ENCODE data around the gene NUP98.

NUP98 gene

GRCh38 chr11:3723014-3723708 is 74.2 kb downstream of the NUP98 start:
- no peak for DNase-seq

- no peak for DNase-seq
Observed at GRCh38 chr11:3722100-3722499, 75.3 kb downstream of the NUP98 start.

GRCh38 chr11:3720997-3721396 is 76.4 kb downstream of the NUP98 start:
- no peak for DNase-seq

DNA sequence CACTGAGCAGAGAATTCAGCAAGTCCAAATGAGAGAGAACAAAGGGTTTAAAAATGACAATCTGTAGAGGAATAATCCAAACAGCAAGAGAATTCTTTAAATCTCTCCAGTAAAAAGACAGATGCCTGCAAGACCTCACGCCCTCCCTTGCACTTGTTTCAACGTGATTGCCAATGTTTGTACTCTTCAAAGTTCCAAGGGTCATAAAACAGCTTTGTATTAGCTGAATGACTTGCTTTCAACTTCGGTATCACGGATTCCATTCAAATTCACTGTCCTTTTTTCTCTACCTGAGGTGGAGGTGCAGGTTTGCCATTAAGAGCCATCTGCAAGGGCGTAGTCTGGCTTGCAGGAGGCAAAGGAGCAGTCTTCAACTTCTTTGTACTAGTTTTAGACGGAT is 85.1 kb downstream of the NUP98 start:
- no peak for DNase-seq

DNA sequence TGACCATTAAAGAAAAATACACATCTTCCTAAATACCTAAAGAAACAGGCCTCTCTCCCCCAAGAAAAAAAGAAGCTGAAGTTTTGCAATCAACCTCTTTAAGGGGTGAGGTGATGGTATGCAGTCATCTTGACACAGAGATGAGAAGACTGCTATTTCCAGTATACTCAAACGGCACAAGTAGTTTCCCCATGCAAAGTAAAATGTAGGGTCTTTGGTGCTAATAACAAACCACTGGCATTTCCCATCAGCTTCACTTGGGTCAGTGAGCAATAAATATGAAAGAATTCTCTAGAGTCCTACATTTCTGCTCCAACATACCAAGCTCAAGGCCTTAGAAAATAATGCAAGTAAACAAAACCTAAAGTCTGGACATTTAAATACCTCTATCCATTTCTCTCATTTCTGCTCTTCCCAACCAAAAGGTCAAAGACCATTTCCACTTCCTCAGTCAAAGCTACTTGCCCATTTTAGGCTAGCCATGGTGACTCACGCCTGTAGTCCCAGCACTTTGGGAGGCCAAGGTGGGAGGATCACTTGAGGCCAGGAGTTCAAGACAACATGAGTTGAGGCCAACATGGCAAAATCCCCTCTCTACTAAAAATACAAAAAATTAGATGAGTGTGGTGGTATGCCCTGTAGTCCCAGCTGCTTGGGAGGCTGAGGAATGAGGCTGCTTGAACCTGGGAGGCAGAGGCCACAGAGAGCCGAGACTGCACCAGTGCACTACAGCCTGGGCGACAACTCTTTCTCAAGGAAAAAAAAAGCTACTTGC is 86.7 kb downstream of the NUP98 start:
- DNase-seq: no peak

DNA sequence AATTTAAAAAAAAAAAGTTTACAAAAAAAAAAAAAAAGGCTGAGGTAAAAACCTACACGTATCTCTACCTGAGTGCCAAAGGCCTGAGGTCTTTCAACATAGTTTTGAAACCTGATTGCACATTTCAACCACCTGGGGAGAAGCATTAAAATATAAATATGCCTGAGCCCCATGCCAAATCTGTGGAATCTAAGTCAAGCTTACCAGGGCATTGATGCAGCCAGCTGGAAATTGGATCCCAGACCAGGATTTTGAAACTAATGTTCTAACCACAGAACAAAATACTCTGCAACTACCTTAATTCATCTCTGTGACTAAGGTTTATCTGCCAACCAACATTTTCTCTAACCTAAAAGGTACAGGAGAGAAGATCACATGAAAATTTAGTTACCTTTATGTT is 87.4 kb downstream of the NUP98 start:
- no peak for DNase-seq

GRCh38 chr11:3707176-3707575 is 90.2 kb downstream of the NUP98 start:
- no peak for DNase-seq

DNA sequence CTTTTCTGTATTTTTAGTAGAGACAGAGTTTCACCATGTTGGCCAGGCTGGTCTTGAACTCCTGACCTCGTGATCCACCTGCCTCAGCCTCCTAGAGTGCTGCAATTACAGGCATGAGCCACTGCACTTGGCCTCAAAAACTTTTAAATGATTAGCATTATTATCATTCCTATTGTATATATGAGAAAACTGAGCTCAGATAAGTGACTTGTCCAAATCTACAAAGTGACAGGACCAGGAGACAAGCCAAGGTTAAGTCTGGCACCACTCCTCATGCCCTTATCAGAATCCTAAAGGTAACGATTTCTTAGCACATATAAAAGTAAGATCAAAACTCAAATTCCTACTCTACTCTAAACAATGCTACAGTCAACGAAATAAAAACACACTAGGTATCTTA is 94.0 kb downstream of the NUP98 start:
- DNase-seq: no peak

GRCh38 chr11:3700910-3701309 is 96.4 kb downstream of the NUP98 start:
- DNase-seq: no peak

GRCh38 chr11:3700410-3700809 is 96.9 kb downstream of the NUP98 start:
- DNase-seq: no peak

DNA sequence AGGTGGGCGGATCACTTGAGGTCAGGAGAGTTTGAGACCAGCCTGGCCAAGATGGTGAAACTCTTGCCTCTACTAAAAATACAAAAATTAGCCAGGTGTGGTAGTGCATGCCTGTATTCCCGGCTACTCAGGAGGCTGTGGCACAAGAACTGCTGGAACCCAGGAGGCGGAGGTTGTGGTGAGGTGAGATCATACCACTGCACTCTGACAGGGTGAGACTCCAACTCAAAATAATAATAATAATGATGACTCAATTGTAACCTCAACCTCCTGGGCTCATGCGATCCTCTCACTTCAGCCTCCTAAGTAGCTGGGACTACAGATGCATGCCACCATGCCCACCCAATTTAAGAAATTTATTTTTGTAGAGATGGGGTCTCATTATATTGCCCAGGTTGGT is 110.6 kb downstream of the NUP98 start:
- DNase-seq: no peak

DNA sequence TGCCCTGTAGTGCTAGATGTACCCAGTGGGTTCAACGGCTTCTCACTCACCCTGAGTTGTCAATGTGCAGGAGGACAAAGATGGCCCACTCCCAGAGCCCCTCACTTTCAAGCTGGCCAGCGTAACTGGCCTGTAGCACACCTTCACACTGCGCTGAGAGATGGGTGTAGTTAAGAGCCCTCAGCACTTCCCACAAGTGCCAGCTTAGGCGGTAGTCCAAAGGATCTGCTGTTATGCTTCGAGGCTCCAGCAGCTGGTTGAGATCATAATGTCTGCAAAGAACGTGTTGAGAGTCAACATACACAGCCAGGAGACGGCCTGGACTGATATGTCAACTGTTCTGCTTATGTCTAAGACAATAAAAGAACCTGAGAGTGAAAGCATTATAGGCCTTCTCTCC is 111.4 kb downstream of the NUP98 start:
- no peak for DNase-seq

- no peak for DNase-seq
Observed at GRCh38 chr11:3684819-3685172, 112.6 kb downstream of the NUP98 start.

GRCh38 chr11:3684129-3684818 is 113.1 kb downstream of the NUP98 start:
- DNase-seq: no peak

DNA sequence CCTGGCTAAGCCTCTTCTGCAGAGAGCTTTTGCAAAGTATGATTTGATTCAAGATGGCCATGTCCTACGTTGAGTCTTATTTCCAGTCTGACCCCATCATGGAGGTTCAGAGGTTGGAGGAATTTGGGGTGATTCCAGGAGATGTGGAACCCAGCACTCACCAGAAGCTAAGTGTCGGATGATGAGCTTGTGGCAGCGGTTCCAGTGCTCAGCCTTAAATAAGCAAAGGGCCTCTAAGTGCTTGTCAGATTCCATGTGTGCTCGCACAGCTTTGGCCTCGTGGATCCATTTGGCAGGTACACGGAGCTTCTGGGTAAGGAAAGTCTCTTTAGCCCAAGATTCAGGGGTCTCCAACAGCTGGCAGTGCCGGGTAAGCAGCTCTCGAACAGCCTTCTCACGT is 114.3 kb downstream of the NUP98 start:
- no peak for DNase-seq

DNA sequence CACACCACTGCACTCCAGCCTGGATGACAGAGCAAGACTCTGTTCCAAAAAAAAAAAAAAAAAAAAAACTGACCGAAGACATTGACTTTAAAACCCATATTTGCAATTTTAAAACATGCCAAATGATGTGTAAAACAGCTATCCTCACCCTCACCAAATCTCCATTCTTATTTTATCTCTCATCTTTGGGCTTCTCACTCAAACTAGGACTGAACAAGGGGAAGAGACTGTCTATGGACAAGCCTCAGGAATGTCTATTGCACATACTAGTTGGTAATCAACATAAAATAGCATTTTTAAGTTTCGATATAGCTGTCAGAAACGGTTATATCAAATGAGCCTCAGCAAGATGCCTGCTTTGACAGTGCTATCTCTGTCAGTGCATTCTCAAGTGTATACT is 118.3 kb downstream of the NUP98 start:
- DNase-seq: no peak

DNA sequence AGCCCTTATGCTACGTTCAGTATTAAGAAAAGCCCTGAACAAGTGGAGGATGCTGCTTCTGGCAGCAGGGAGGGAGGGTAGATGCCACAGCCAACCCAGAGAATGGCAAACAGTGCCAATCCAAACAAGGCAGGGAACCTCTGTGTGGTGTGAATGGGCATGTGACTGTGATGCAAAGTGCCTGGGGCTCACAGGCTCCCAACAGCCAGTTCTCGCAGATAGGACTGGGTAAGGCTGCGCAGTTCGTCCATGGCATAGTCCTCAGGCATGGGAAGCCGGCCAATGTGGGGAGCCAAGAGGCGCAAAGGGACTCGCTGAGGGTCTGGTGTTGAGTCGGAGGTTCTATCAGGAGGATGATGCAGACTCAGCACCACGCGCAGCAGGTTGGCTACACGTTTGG is 121.4 kb downstream of the NUP98 start:
- DNase-seq: no peak

DNA sequence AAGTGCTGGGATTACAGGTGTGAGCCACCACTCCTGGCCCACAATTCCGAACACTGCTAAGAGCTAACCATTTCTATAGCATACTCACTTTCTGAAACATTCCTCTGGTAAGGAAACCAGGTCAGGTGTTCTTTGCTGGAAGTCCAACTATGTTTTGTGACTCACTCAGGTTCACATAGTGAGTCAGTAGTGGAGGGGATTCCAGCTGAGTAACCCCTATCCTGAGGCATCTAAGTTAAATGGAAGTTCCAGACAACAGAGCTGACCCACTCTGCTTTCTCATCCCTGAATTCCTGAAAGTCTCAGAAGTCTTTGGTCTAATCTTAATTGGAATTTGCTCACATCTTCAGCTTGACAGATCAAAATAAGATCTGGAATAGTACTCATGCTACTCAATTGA is 123.2 kb downstream of the NUP98 start:
- no peak for DNase-seq

- DNase-seq: no peak
Observed at GRCh38 chr11:3671334-3672254, 125.8 kb downstream of the NUP98 start, which contains the start of gene CHRNA10. TSS of gene CHRNA10 (minus strand) at chr11:3671384. CDS start at chr11:3671312, 72 bp downstream.

DNA sequence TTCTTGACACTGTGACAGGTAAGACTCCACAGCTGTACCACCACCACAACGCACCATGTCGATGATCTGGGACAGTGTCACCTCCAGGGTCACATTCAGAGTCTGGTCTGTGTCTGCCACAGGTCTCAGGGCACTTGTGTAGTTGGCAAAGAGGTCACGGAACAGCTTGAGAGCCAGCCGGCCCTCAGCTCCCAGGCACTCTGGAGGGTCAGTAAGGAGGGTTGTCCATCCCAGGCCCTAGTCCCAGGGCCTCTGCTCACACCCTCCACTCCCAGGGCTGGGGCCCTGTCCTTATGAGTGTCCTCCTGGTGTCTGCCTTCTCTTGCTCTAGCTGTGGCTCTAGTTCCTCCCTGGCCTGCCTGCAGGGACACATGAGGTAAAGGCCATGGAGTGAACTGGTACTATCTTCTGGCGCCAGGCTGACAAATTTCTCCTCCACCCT is 127.6 kb downstream of the NUP98 start:
- no peak for DNase-seq

GRCh38 chr11:3669128-3669527 is 128.2 kb downstream of the NUP98 start:
- no peak for DNase-seq

GRCh38 chr11:3667149-3668035 is 130.0 kb downstream of the NUP98 start:
- no peak for DNase-seq

Measured in stimulated activated naive CD4-positive, alpha-beta T cell (primary cell).